ENCODE measurements around the gene CUX1.
A peak's percentile ranks its signal among the peaks of the same experiment; 100 is the strongest.

CUX1 gene

DNA sequence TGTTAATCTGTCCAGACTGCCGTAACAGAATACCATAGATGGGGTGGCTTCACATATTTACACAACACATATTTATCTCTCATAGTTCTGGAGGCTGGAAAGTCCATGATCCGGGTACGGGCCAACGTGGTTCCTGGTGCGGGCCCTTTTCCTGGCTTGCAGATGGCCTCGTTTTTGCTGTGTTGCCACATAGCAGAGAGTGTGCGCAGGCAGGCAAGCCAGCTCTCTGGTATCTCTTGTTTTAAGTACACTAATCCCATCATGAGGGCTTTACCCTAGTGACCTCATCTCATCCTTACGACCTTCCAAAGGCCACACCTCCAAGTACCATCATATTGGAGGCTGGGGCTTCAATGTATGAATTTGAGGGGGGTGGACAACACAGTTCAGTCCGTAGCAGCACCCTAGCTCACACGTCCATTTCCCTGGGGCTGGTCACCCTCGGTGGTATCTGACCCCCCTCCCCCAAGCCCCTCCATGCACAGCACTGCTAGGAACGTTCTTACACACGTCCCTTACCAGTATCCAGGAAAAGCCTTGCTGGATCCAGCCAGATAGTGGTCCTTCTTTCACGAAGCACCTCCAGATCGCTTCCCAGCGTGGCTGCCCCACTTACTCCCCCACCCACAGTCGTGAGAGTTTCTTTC, 21.5 kb downstream of the CUX1 start (continued):
- TF ChIP-seq ZNF664 (tag by site-specific recombination; IDR thresholded peaks at IDR 0.05) (no peak), ZNF561 (tag by site-specific recombination; IDR thresholded peaks at IDR 0.05; ENCODE audit: borderline replicate concordance) (no peak), GFI1B (tag by site-specific recombination; IDR thresholded peaks at IDR 0.05) (no peak), ZNF155 (tag by site-specific recombination; IDR thresholded peaks at IDR 0.05) (no peak), ZNF121 (tag by site-specific recombination; IDR thresholded peaks at IDR 0.05) (no peak), TRIM28 (IDR thresholded peaks at IDR 0.05; ENCODE audit: borderline replicate concordance, low read length) (0 out of 2 replicates have a peak, but pooled peaks have one; percentile 36), ZNF24 (tag by site-specific recombination; IDR thresholded peaks at IDR 0.05) (no peak), ZNF654 (tag by site-specific recombination; IDR thresholded peaks at IDR 0.05; ENCODE audit: low read depth) (no peak), FEZF1 (tag by site-specific recombination; IDR thresholded peaks at IDR 0.05) (no peak)
- TF ChIP-seq, protein P1, sequence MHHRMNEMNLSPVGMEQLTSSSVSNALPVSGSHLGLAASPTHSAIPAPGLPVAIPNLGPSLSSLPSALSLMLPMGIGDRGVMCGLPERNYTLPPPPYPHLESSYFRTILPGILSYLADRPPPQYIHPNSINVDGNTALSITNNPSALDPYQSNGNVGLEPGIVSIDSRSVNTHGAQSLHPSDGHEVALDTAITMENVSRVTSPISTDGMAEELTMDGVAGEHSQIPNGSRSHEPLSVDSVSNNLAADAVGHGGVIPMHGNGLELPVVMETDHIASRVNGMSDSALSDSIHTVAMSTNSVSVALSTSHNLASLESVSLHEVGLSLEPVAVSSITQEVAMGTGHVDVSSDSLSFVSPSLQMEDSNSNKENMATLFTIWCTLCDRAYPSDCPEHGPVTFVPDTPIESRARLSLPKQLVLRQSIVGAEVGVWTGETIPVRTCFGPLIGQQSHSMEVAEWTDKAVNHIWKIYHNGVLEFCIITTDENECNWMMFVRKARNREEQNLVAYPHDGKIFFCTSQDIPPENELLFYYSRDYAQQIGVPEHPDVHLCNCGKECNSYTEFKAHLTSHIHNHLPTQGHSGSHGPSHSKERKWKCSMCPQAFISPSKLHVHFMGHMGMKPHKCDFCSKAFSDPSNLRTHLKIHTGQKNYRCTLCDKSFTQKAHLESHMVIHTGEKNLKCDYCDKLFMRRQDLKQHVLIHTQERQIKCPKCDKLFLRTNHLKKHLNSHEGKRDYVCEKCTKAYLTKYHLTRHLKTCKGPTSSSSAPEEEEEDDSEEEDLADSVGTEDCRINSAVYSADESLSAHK (tag by site-specific recombination; IDR thresholded peaks at IDR 0.05) = 0 out of 2 replicates have a peak, but pooled peaks have one; percentile 54
- TF ChIP-seq, protein P2, sequence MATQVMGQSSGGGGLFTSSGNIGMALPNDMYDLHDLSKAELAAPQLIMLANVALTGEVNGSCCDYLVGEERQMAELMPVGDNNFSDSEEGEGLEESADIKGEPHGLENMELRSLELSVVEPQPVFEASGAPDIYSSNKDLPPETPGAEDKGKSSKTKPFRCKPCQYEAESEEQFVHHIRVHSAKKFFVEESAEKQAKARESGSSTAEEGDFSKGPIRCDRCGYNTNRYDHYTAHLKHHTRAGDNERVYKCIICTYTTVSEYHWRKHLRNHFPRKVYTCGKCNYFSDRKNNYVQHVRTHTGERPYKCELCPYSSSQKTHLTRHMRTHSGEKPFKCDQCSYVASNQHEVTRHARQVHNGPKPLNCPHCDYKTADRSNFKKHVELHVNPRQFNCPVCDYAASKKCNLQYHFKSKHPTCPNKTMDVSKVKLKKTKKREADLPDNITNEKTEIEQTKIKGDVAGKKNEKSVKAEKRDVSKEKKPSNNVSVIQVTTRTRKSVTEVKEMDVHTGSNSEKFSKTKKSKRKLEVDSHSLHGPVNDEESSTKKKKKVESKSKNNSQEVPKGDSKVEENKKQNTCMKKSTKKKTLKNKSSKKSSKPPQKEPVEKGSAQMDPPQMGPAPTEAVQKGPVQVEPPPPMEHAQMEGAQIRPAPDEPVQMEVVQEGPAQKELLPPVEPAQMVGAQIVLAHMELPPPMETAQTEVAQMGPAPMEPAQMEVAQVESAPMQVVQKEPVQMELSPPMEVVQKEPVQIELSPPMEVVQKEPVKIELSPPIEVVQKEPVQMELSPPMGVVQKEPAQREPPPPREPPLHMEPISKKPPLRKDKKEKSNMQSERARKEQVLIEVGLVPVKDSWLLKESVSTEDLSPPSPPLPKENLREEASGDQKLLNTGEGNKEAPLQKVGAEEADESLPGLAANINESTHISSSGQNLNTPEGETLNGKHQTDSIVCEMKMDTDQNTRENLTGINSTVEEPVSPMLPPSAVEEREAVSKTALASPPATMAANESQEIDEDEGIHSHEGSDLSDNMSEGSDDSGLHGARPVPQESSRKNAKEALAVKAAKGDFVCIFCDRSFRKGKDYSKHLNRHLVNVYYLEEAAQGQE (tag by site-specific recombination; IDR thresholded peaks at IDR 0.05) = no peak
- TF ChIP-seq, protein P3, sequence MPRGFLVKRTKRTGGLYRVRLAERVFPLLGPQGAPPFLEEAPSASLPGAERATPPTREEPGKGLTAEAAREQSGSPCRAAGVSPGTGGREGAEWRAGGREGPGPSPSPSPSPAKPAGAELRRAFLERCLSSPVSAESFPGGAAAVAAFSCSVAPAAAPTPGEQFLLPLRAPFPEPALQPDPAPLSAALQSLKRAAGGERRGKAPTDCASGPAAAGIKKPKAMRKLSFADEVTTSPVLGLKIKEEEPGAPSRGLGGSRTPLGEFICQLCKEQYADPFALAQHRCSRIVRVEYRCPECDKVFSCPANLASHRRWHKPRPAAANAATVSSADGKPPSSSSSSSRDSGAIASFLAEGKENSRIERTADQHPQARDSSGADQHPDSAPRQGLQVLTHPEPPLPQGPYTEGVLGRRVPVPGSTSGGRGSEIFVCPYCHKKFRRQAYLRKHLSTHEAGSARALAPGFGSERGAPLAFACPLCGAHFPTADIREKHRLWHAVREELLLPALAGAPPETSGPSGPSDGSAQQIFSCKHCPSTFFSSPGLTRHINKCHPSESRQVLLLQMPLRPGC (tag by site-specific recombination; IDR thresholded peaks at IDR 0.05) = no peak

DNA sequence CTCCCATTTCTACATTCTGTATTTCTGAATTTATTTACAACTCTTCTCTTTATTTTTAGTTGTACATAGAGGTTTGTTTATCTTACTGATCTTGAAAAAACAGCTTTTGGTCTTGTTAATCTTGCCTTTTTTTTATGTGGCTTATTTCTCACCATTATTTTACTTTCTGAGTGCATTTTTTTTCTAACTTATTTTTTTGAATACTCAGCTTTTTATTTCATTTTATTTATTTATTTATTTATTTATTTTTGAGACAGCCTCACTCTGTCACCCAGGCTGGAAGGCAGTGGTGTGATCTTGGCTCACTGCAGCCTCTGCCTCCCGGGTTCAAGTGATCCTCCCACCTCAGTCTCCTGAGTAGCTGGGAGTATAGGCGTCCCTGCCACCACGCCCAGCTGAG, 23.9 kb downstream of the CUX1 start:
- Histone ChIP-seq H3K4me3 (ENCODE audit: low read depth, low read length) (no peak overlapping the region), H3K4me1 (ENCODE audit: control insufficient read depth, insufficient read depth, low read length) (no peaks in the 10 kb centered on the region), H3K36me3 (ENCODE audit: control insufficient read depth in 2 of 2, insufficient read depth in 1 of 2, low read length in 2 of 2) (no peaks in the 10 kb centered on the region; a peak in 1 of 3 replicates), H3K27ac (ENCODE audit: extremely low read depth, low read depth, low read length) (no peak overlapping the region), H3K9me3 (ENCODE audit: control insufficient read depth, insufficient read depth, low read depth, low read length) (no peaks in the 10 kb centered on the region)
- ChIA-PET CTCF (interaction anchor here (0.7 kb wide), 1 partner anchor 17 kb away, joined by 4 read pairs; no protein-coding TSS in a partner anchor), POLR2A (no interaction called here)
- no peak for TF ChIP-seq ZNF157 (tag by site-specific recombination; IDR thresholded peaks at IDR 0.05)
- no peak for TF ChIP-seq MYNN (tag by site-specific recombination; IDR thresholded peaks at IDR 0.05; ENCODE audit: borderline replicate concordance)
- TF ChIP-seq, protein P4, sequence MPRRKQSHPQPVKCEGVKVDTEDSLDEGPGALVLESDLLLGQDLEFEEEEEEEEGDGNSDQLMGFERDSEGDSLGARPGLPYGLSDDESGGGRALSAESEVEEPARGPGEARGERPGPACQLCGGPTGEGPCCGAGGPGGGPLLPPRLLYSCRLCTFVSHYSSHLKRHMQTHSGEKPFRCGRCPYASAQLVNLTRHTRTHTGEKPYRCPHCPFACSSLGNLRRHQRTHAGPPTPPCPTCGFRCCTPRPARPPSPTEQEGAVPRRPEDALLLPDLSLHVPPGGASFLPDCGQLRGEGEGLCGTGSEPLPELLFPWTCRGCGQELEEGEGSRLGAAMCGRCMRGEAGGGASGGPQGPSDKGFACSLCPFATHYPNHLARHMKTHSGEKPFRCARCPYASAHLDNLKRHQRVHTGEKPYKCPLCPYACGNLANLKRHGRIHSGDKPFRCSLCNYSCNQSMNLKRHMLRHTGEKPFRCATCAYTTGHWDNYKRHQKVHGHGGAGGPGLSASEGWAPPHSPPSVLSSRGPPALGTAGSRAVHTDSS (tag by site-specific recombination; IDR thresholded peaks at IDR 0.05) = no peak
- no peak for TF ChIP-seq OSR2 (tag by site-specific recombination; IDR thresholded peaks at IDR 0.05)
- TF ChIP-seq ZNF416 (tag by site-specific recombination; IDR thresholded peaks at IDR 0.05) = no peak
- TF ChIP-seq ZNF629 (tag by site-specific recombination; IDR thresholded peaks at IDR 0.05) = no peak
- TF ChIP-seq ZNF701 (tag by site-specific recombination; IDR thresholded peaks at IDR 0.05) = no peak
- TF ChIP-seq, protein P5, sequence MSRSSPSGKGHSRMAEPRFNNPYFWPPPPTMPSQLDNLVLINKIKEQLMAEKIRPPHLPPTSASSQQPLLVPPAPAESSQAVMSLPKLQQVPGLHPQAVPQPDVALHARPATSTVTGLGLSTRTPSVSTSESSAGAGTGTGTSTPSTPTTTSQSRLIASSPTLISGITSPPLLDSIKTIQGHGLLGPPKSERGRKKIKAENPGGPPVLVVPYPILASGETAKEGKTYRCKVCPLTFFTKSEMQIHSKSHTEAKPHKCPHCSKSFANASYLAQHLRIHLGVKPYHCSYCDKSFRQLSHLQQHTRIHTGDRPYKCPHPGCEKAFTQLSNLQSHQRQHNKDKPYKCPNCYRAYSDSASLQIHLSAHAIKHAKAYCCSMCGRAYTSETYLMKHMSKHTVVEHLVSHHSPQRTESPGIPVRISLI (tag by site-specific recombination; IDR thresholded peaks at IDR 0.05) = 0 out of 2 replicates have a peak, but pooled peaks have one; percentile 39
- TF ChIP-seq, protein P6, sequence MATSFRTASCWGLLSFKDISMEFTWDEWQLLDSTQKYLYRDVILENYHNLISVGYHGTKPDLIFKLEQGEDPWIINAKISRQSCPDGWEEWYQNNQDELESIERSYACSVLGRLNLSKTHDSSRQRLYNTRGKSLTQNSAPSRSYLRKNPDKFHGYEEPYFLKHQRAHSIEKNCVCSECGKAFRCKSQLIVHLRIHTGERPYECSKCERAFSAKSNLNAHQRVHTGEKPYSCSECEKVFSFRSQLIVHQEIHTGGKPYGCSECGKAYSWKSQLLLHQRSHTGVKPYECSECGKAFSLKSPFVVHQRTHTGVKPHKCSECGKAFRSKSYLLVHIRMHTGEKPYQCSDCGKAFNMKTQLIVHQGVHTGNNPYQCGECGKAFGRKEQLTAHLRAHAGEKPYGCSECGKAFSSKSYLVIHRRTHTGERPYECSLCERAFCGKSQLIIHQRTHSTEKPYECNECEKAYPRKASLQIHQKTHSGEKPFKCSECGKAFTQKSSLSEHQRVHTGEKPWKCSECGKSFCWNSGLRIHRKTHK (tag by site-specific recombination; IDR thresholded peaks at IDR 0.05) = no peak
